ENCODE measurements around the gene SIRT2. TPM values are rescaled to one million over a fixed set of nuclear protein-coding genes. Genes with fewer than 3 reads are reported as not detected.

The SIRT2 gene
- total and polyA plus RNA-seq, 2 of the 8 experiments (the other 6 are each of a cell fraction or from before 2014, with no cell fraction given) = 6.5 to 10.0 TPM

DNA sequence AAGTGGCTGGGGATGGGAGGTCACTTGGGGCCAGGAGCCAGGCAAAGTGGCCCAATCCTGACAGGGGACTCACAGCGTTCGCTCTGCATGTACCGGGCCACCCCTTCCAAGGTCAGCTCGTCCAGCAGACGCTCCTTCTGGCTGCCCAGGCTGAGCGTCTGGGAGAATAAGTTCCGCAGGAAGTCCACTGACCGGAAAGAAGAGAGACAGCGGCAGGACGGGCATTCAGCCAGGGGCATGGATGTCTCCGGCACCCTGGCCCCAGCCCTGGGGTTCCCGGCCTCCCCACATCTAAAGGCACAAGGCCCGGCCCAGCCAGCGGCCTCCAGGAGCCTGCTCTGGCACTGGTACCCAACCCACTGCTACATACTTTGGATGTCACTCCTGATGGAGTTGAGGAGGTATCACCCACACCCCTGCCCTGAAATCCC, 6.1 kb downstream of the SIRT2 start:
- Histone ChIP-seq H3K79me2 (ENCODE audit: control insufficient read depth in 1 of 2, insufficient read depth in 2 of 2, low read length in 2 of 2) (no peaks in the 10 kb centered on the region), H4K5ac (ENCODE audit: insufficient read length, low read depth, low read length) (no peak overlapping the region), H3K9me3 (ENCODE audit: insufficient read depth in 2 of 2, low read depth in 1 of 2, low read length in 1 of 2) (no peaks in the 10 kb centered on the region), H2BK120ac (replicated peaks; ENCODE audit: low read depth, low read length) (no peak overlapping the region), H3K23ac (ENCODE audit: insufficient read length) (no peak overlapping the region), H2AFZ (ENCODE audit: low read length) (no peak overlapping the region), H3K36me3 (ENCODE audit: control insufficient read depth in 2 of 4, insufficient read depth in 4 of 4, low read length in 3 of 4) (no peaks in the 10 kb centered on the region), H2BK5ac (ENCODE audit: low read depth, low read length) (no peak overlapping the region), H3K79me1 (ENCODE audit: low read depth, low read length) (no peaks in the 10 kb centered on the region; the same call in 1 of the 2 replicates), H4K20me1 (replicated peaks in 1 of 2; ENCODE audit: control insufficient read depth in 1 of 2, insufficient read depth in 2 of 2, low read length in 2 of 2) (peaks cover 0 to 2% of the 10 kb centered on the region in 2 experiments), H3K4me2 (ENCODE audit: insufficient read depth in 1 of 2, low read depth in 2 of 2, low read length in 2 of 2) (no peak overlapping the region), H3K27me3 (replicated peaks in 1 of 4; ENCODE audit: control insufficient read depth in 3 of 4, extremely low read depth in 1 of 4, insufficient read depth in 3 of 4, low read length in 3 of 4) (peaks cover 0 to 3% (median 1%) of the 10 kb centered on the region in 4 experiments; a peak in 2 of 7 replicates), H2BK15ac (ENCODE audit: low read length) (no peak overlapping the region), H3K14ac (ENCODE audit: insufficient read length) (no peak overlapping the region), H3K18ac (ENCODE audit: extremely low read depth, low read length) (no peak overlapping the region), H3K23me2 (ENCODE audit: low read depth, low read length) (0 out of 2 replicates have a peak, but pooled peaks cover under 1% of the 10 kb centered on the region), H2BK20ac (ENCODE audit: low read length) (no peak overlapping the region), H3K4me3 (ENCODE audit: extremely low read depth in 1 of 4, insufficient read depth in 2 of 4, low read depth in 3 of 4, low read length in 4 of 4) (no peak overlapping the region), H3K9ac (replicated peaks in 1 of 4; ENCODE audit: extremely low read depth in 1 of 4, low read depth in 3 of 4, low read length in 3 of 4) (no peak overlapping the region), H3K4me1 (replicated peaks in 1 of 4; ENCODE audit: control insufficient read depth in 3 of 4, insufficient read depth in 4 of 4, low read length in 3 of 4) (no peaks in the 10 kb centered on the region), H2BK12ac (ENCODE audit: low read depth, low read length) (no peak overlapping the region), H4K91ac (replicated peaks; ENCODE audit: insufficient read length, low read length) (no peak overlapping the region), H3K27ac (ENCODE audit: low read depth, low read length) (no peak overlapping the region), H3K4ac (replicated peaks; ENCODE audit: insufficient read length, low read depth, low read length) (no peak overlapping the region), H4K8ac (ENCODE audit: extremely low read depth, insufficient read depth, low read length) (no peak overlapping the region), H3K56ac (replicated peaks; ENCODE audit: insufficient read length, low read depth, low read length) (no peak overlapping the region), H2AK5ac (ENCODE audit: low read depth, low read length) (no peak overlapping the region)
- WGBS, 2 experiments (ENCODE audit: extremely low coverage in 1 of 2, insufficient coverage in 1 of 2, insufficient read length in 1 of 2, insufficient replicate concordance in 2 of 2, low coverage in 1 of 2, low lambda C conversion rate in 2 of 2, missing lambda C conversion rate in 1 of 2) = 93% methylated on average over 14 of the region's 14 CpGs; no CpG with 5 or more reads in 1 of the 2 experiments
- TF ChIP-seq SIRT6 (IDR thresholded peaks at IDR 0.05; ENCODE audit: low read length) (no peak), GABPA (IDR thresholded peaks at IDR 0.05; ENCODE audit: borderline replicate concordance, insufficient read depth, low read length) (no peak), YY1 (IDR thresholded peaks at IDR 0.05; ENCODE audit: low read depth, low read length) (no peak), SAP30 (IDR thresholded peaks at IDR 0.05; ENCODE audit: insufficient read depth, insufficient replicate concordance, low read length) (no peak), SP4 (IDR thresholded peaks at IDR 0.05; ENCODE audit: low read length) (no peak), CHD1 (IDR thresholded peaks at IDR 0.05; ENCODE audit: low read depth, low read length) (no peak), CEBPB (IDR thresholded peaks at IDR 0.05; ENCODE audit: low read depth, low read length) (no peak), POLR2AphosphoS5 (IDR thresholded peaks at IDR 0.05; ENCODE audit: low read depth, low read length) (no peak), CHD2 (IDR thresholded peaks at IDR 0.05; ENCODE audit: low read length) (no peak), RNF2 (IDR thresholded peaks at IDR 0.05; ENCODE audit: borderline replicate concordance, low read depth, low read length, missing control alignments, poor library complexity, severe bottlenecking) (no peak)
- TF ChIP-seq, protein P1, sequence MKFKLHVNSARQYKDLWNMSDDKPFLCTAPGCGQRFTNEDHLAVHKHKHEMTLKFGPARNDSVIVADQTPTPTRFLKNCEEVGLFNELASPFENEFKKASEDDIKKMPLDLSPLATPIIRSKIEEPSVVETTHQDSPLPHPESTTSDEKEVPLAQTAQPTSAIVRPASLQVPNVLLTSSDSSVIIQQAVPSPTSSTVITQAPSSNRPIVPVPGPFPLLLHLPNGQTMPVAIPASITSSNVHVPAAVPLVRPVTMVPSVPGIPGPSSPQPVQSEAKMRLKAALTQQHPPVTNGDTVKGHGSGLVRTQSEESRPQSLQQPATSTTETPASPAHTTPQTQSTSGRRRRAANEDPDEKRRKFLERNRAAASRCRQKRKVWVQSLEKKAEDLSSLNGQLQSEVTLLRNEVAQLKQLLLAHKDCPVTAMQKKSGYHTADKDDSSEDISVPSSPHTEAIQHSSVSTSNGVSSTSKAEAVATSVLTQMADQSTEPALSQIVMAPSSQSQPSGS (IDR thresholded peaks at IDR 0.05; ENCODE audit: low read length) = no peak
- CTCF ChIA-PET (ENCODE audit: partially characterized antibody) = interaction anchor here (0.5 to 1.3 kb wide), 5 partner anchors 13 to 140 kb away, joined by 3 read pairs; no protein-coding TSS in a partner anchor
- POLR2A ChIA-PET (ENCODE audit: partially characterized antibody) = interaction anchor here (0.8 kb wide), 1 partner anchor 49 kb away, joined by 3 read pairs; no protein-coding TSS in a partner anchor
- DNase-seq (ENCODE audit: low read depth in 1 of 2, low spot score in 2 of 2) (no peak), FAIRE-seq (no peak)

Data from H1 (cell line).